A549 (cell line): ENCODE results near the gene PCDHGC4. TPM values are rescaled to one million over a fixed set of nuclear protein-coding genes. Genes with fewer than 3 reads are reported as not detected.

Experiments
- ATAC-seq, 2 experiments: fragments of 200-7000 bp in 1 of 2; fragments of >200 bp in 1 of 2; cut with Nextera tagmentation in 1 of 2; cut with Tn5 transposase in 1 of 2; 3 replicates each; pipeline versions ENCODE4 v1.8.0 to v1.9.1; 2018 to 2020; ENCODE audit warnings: mild to moderate bottlenecking in 1 of 2, moderate library complexity in 1 of 2
- CTCF ChIA-PET: fragments of 300-600 bp; sonication (Branson Sonifier 250); formaldehyde crosslinking; extraction: SDS; loops from one replicate; lab custom pipeline; 2021; ENCODE audit warnings: antibody characterized with exemption, inconsistent platforms; lab: Yijun Ruan, JAX
- POLR2A ChIA-PET: fragments of 350-600 bp; formaldehyde crosslinking; extraction: SDS; loops from one replicate; lab custom pipeline; 2021; ENCODE audit warnings: antibody characterized with exemption, inconsistent platforms; lab: Yijun Ruan, JAX
- DNase-seq, 2 experiments: peaks; one replicate each; pipeline versions ENCODE4 v3.0.0 to v3.0.0-alpha.2; 2011 to 2016; ENCODE audit warnings: low read depth in 1 of 2, low spot score in 1 of 2
- FAIRE-seq: peaks from 2 replicates; lab custom pipeline; 2011; peaks lifted over from hg19 to GRCh38; lab: Jason Lieb, UNC
- H3K27ac ChIP-seq, 2 experiments: fragments of >200 bp; sonication (Bioruptor Twin); formaldehyde crosslinking; 3 replicates each; pipeline ENCODE4 v1.5.1; 2016 to 2017
- H3K4me1 ChIP-seq: fragments of >200 bp; sonication (Bioruptor Twin); formaldehyde crosslinking; 3 replicates; pipeline ENCODE4 v1.6.1; 2016
- H3K4me2 ChIP-seq: fragments of >200 bp; sonication (Bioruptor Twin); formaldehyde crosslinking; 3 replicates; pipeline ENCODE4 v1.6.1; 2016
- H3K4me3 ChIP-seq: fragments of >200 bp; sonication (Bioruptor Twin); formaldehyde crosslinking; 3 replicates; pipeline ENCODE4 v1.5.1; 2016
- H3K9me3 ChIP-seq: fragments of >200 bp; sonication (Bioruptor Twin); formaldehyde crosslinking; 3 replicates; pipeline ENCODE4 v1.6.1; 2016
- CEBPB ChIP-seq, 2 experiments: fragments of >200 bp in 1 of 2; sonication (Bioruptor Twin) in 1 of 2; formaldehyde crosslinking in 1 of 2; IDR thresholded peaks; 2 replicates each; pipeline ENCODE4 v1.6.1; 2012 to 2016
- CHD2 ChIP-seq: fragments of 150-350 bp; IDR thresholded peaks from 2 replicates; pipeline ENCODE4 v1.6.1; 2014; ENCODE audit warnings: low read length; ENCODE audit not compliant: partially characterized antibody
- EHF ChIP-seq: fragments of 250-450 bp; sonication (Bioruptor Pico); IDR thresholded peaks from 2 replicates; pipeline ENCODE4 v1.5.0; 2020; ENCODE audit warnings: mild to moderate bottlenecking
- EP300 ChIP-seq, 2 experiments: fragments of >200 bp; sonication (Bioruptor Twin); formaldehyde crosslinking; IDR thresholded peaks; 2 replicates in 1 of 2; 3 replicates in 1 of 2; pipeline ENCODE4 v1.6.1; 2016 to 2017
- ESRRA ChIP-seq: fragments of 150-350 bp; IDR thresholded peaks from 2 replicates; pipeline ENCODE4 v1.6.1; 2014; ENCODE audit warnings: mild to moderate bottlenecking, low read length, borderline replicate concordance
- FOSB ChIP-seq: fragments of 250-450 bp; sonication (Bioruptor Pico); IDR thresholded peaks from 2 replicates; pipeline ENCODE4 v1.5.0; 2020; ENCODE audit warnings: mild to moderate bottlenecking, moderate library complexity
- FOXS1 ChIP-seq: fragments of 250-450 bp; sonication (Bioruptor Pico); IDR thresholded peaks from 2 replicates; pipeline ENCODE4 v1.5.0; 2020; ENCODE audit warnings: mild to moderate bottlenecking, moderate library complexity
- GATA3 ChIP-seq: IDR thresholded peaks from 2 replicates; pipeline ENCODE4 v1.6.1; 2012; ENCODE audit warnings: borderline replicate concordance
- HDAC2 ChIP-seq: fragments of 200-600 bp; sonication (generic); IDR thresholded peaks from 2 replicates; pipeline ENCODE4 v1.6.1; 2016
- HEYL ChIP-seq: fragments of 250-450 bp; sonication (Bioruptor Pico); IDR thresholded peaks from 2 replicates; pipeline ENCODE4 v1.8.0; 2021; ENCODE audit warnings: mild to moderate bottlenecking, moderate library complexity
- HOXA7 ChIP-seq: fragments of 250-450 bp; sonication (Bioruptor Pico); IDR thresholded peaks from 2 replicates; pipeline ENCODE4 v1.5.0; 2020; ENCODE audit warnings: mild to moderate bottlenecking, moderate library complexity
- HOXB5 ChIP-seq: fragments of 250-450 bp; sonication (Bioruptor Pico); IDR thresholded peaks from 2 replicates; pipeline ENCODE4 v1.5.0; 2020; ENCODE audit warnings: mild to moderate bottlenecking, moderate library complexity
- JUN ChIP-seq, 2 experiments: fragments of >200 bp; sonication (Bioruptor Twin); formaldehyde crosslinking; IDR thresholded peaks; 2 replicates in 1 of 2; 3 replicates in 1 of 2; pipeline ENCODE4 v1.6.1; 2016 to 2017
- JUNB ChIP-seq: fragments of >200 bp; sonication (Bioruptor Twin); formaldehyde crosslinking; IDR thresholded peaks from 2 replicates; pipeline ENCODE4 v1.6.1; 2016
- KDM1A ChIP-seq: fragments of 200-600 bp; sonication (generic); IDR thresholded peaks from 2 replicates; pipeline ENCODE4 v1.6.1; 2016; ENCODE audit warnings: low read depth, mild to moderate bottlenecking
- MYC ChIP-seq: IDR thresholded peaks from 2 replicates; pipeline ENCODE4 v1.6.1; 2012; ENCODE audit warnings: mild to moderate bottlenecking, inconsistent platforms, low read length, improper control_type of control experiment, borderline replicate concordance
- NR3C1 ChIP-seq: fragments of >200 bp; sonication (Bioruptor Twin); formaldehyde crosslinking; IDR thresholded peaks from 3 replicates; pipeline ENCODE4 v1.6.1; 2017
- POLR2AphosphoS2 ChIP-seq: conservative IDR thresholded peaks from 2 replicates; pipeline ENCODE4 v1.6.1; 2012; ENCODE audit warnings: low read length, improper control_type of control experiment, inconsistent platforms
- RCOR1 ChIP-seq: fragments of 150-350 bp; IDR thresholded peaks from 2 replicates; pipeline ENCODE4 v1.6.1; 2014; ENCODE audit warnings: antibody characterized with exemption, low read length, low read depth
- RNF2 ChIP-seq: fragments of 200-600 bp; sonication (generic); IDR thresholded peaks from 2 replicates; pipeline ENCODE4 v1.6.1; 2016; ENCODE audit warnings: low read depth, mild to moderate bottlenecking, antibody characterized with exemption, moderate library complexity, borderline replicate concordance
- SREBF2 ChIP-seq: fragments of 450-650 bp; IDR thresholded peaks from 2 replicates; pipeline ENCODE4 v1.6.1; 2014; ENCODE audit warnings: mild to moderate bottlenecking, moderate library complexity
- ZC3H11A ChIP-seq: fragments of 450-650 bp; IDR thresholded peaks from 2 replicates; pipeline ENCODE4 v1.6.1; 2014; ENCODE audit warnings: antibody characterized with exemption, mild to moderate bottlenecking
- ZFP36 ChIP-seq: fragments of 450-650 bp; IDR thresholded peaks from 2 replicates; pipeline ENCODE4 v1.6.1; 2014; ENCODE audit warnings: borderline replicate concordance; ENCODE audit not compliant: partially characterized antibody
- ZNF302 ChIP-seq: fragments of 250-450 bp; sonication (Bioruptor Pico); IDR thresholded peaks from 2 replicates; pipeline ENCODE4 v1.9.0; 2021; ENCODE audit warnings: inconsistent platforms, mild to moderate bottlenecking, moderate library complexity
- WGBS: methylation state at CpG from one replicate; pipeline ENCODE4 v1.1.6; 2017; ENCODE audit errors: missing lambda C conversion rate; 5-methylcytosine and 5-hydroxymethylcytosine counted together
- polyA plus RNA-seq, 4 experiments: library from polyadenylated mRNA; depleted of rRNA in 3 of 4; stranded (reverse); fragments of >200 nt; fragmentation: RNase III in 1 of 4; extraction: RNeasy Plus Mini Kit Qiagen cat#74134 plus additional on column Dnase treatment in 1 of 4; gene quantifications; 2 replicates in 3 of 4; 3 replicates in 1 of 4; pipeline ENCODE4 v1.2.3, GENCODE V29; 2011 to 2017
- TF ChIP-seq, protein P1 (sequence below): fragments of >200 bp; sonication (Bioruptor Twin); formaldehyde crosslinking; IDR thresholded peaks from 2 replicates; pipeline ENCODE4 v1.6.1; 2016
- TF ChIP-seq, protein P2 (sequence below): IDR thresholded peaks from 2 replicates; pipeline ENCODE4 v1.6.1; 2012; ENCODE audit warnings: low read depth, borderline replicate concordance
- TF ChIP-seq, protein P3 (sequence below): fragments of 150-350 bp; IDR thresholded peaks from 2 replicates; pipeline ENCODE4 v1.6.1; 2014; ENCODE audit warnings: low read depth, mild to moderate bottlenecking, low read length
- TF ChIP-seq, protein P4 (sequence below): IDR thresholded peaks from 2 replicates; pipeline ENCODE4 v1.6.1; 2012
- TF ChIP-seq, protein P5 (sequence below): fragments of 200-600 bp; sonication (generic); IDR thresholded peaks from 2 replicates; pipeline ENCODE4 v1.6.1; 2016; ENCODE audit warnings: antibody characterized with exemption, mild to moderate bottlenecking, moderate library complexity

The PCDHGC4 gene
- polyA plus RNA-seq, 2 of the 4 experiments (the other 2 are of a cell fraction): 0.06 TPM; not detected in 1

DNA sequence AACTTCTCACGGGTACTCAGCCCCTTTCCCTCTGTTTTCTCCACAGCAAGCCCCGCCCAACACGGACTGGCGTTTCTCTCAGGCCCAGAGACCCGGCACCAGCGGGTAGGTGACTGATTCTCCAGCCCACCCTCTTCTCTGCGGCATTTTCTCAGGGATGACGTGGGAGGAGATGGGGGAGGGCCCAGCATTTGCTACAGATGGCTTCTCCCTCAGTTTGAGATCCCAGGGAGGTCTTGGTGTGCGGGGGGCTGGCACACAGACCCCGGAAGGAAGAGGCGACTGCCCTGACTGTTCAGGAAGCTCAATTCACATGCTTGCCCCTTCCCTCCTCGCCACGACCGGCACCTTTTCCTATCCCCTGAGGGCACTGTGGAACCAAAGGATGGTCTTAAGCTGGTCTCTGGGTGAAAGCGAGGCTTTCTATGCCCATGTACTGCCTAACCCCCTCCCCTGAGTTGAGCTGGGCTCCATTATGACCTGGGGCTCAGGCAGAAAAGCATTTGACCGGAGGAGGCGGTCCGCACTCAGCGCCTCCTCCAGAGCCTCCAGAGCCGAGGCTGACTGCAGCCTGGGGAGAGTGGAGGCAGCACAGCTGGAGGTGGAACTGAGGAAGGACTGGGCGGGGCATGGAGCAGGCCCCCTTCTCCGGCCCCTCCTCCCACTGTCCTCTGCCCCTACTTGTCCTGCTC lies 10.1 kb downstream of the PCDHGC4 start:
- WGBS: 46% methylated on average over 22 of the region's 22 CpGs
- TF ChIP-seq FOXS1 (CRISPR knock-in tag) (no peak), EP300 (IDR thresholded peaks at IDR 0.05) (no peak), SREBF2 (no peak), EHF (no peak), MYC (no peak), FOSB (CRISPR knock-in tag) (no peak), HDAC2 (no peak), ZNF302 (CRISPR knock-in tag) (no peak), HEYL (CRISPR knock-in tag) (no peak), ZC3H11A (no peak), NR3C1 (no peak), CEBPB (IDR thresholded peaks at IDR 0.05) (no peak), HOXA7 (CRISPR knock-in tag) (no peak), JUNB (no peak), ESRRA (no peak)
- TF ChIP-seq, protein P1, sequence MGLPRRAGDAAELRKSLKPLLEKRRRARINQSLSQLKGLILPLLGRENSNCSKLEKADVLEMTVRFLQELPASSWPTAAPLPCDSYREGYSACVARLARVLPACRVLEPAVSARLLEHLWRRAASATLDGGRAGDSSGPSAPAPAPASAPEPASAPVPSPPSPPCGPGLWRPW: no peak
- TF ChIP-seq, protein P2, sequence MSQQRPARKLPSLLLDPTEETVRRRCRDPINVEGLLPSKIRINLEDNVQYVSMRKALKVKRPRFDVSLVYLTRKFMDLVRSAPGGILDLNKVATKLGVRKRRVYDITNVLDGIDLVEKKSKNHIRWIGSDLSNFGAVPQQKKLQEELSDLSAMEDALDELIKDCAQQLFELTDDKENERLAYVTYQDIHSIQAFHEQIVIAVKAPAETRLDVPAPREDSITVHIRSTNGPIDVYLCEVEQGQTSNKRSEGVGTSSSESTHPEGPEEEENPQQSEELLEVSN: no peak
- TF ChIP-seq, protein P3, sequence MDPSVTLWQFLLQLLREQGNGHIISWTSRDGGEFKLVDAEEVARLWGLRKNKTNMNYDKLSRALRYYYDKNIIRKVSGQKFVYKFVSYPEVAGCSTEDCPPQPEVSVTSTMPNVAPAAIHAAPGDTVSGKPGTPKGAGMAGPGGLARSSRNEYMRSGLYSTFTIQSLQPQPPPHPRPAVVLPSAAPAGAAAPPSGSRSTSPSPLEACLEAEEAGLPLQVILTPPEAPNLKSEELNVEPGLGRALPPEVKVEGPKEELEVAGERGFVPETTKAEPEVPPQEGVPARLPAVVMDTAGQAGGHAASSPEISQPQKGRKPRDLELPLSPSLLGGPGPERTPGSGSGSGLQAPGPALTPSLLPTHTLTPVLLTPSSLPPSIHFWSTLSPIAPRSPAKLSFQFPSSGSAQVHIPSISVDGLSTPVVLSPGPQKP: no peak
- H3K9me3 ChIP-seq: no peaks in the 10 kb centered on the region
- DNase-seq (no peak), FAIRE-seq (no peak), ATAC-seq (no peak)
- ChIA-PET POLR2A (no interaction called here), CTCF (interaction anchor here (3.9 kb wide), 1 partner anchor 29 kb away, joined by 15 read pairs; no protein-coding TSS in a partner anchor)
- no peak overlapping the region for H3K27ac ChIP-seq
- no peak overlapping the region for H3K4me3 ChIP-seq
- no peaks in the 10 kb centered on the region for H3K4me1 ChIP-seq
- no peak overlapping the region for H3K4me2 ChIP-seq

DNA sequence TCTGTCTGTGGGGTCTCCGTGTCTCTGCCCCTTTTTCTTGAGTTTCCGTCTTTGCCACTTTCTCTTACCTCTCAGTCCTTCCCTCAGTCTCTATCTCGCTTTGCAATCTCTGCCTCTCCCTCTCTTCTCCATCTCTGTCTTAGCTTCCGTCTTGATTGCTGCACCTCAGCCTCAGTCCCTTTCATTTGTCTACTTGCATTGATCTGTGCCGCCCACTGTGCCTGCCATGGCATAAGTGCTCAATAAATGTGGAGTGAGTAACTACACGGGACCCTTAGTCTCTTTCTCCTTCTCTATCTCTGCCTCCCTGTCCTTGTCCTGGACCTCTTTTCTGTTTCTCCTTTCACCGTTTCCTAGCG lies 10.6 kb downstream of the PCDHGC4 start:
- Histone ChIP-seq H3K9me3 (no peaks in the 10 kb centered on the region), H3K4me2 (no peak overlapping the region)
- FAIRE-seq: no peak
- ATAC-seq: no peak
- POLR2A ChIA-PET: no interaction called here
- TF ChIP-seq RNF2 (no peak), POLR2AphosphoS2 (no peak), KDM1A (no peak), JUN (IDR thresholded peaks at IDR 0.05) (no peak), CHD2 (no peak), SREBF2 (no peak), RCOR1 (no peak), EHF (no peak), HOXB5 (no peak), ZFP36 (no peak), GATA3 (no peak)
- TF ChIP-seq, protein P4, sequence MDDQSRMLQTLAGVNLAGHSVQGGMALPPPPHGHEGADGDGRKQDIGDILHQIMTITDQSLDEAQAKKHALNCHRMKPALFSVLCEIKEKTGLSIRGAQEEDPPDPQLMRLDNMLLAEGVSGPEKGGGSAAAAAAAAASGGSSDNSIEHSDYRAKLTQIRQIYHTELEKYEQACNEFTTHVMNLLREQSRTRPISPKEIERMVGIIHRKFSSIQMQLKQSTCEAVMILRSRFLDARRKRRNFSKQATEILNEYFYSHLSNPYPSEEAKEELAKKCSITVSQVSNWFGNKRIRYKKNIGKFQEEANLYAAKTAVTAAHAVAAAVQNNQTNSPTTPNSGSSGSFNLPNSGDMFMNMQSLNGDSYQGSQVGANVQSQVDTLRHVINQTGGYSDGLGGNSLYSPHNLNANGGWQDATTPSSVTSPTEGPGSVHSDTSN: no peak
- TF ChIP-seq, protein P5, sequence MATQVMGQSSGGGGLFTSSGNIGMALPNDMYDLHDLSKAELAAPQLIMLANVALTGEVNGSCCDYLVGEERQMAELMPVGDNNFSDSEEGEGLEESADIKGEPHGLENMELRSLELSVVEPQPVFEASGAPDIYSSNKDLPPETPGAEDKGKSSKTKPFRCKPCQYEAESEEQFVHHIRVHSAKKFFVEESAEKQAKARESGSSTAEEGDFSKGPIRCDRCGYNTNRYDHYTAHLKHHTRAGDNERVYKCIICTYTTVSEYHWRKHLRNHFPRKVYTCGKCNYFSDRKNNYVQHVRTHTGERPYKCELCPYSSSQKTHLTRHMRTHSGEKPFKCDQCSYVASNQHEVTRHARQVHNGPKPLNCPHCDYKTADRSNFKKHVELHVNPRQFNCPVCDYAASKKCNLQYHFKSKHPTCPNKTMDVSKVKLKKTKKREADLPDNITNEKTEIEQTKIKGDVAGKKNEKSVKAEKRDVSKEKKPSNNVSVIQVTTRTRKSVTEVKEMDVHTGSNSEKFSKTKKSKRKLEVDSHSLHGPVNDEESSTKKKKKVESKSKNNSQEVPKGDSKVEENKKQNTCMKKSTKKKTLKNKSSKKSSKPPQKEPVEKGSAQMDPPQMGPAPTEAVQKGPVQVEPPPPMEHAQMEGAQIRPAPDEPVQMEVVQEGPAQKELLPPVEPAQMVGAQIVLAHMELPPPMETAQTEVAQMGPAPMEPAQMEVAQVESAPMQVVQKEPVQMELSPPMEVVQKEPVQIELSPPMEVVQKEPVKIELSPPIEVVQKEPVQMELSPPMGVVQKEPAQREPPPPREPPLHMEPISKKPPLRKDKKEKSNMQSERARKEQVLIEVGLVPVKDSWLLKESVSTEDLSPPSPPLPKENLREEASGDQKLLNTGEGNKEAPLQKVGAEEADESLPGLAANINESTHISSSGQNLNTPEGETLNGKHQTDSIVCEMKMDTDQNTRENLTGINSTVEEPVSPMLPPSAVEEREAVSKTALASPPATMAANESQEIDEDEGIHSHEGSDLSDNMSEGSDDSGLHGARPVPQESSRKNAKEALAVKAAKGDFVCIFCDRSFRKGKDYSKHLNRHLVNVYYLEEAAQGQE: no peak
- TF ChIP-seq, protein P2: no peak
- TF ChIP-seq, all 56 proteins: peak for 0
- no peak for DNase-seq
- CTCF ChIA-PET: interaction anchor here (1.0 to 3.9 kb wide), 2 partner anchors 29 to 146 kb away, joined by 3 to 15 read pairs; partner anchors contain the start of gene PCDHGB1
- WGBS: 77% methylated on average over 8 of the region's 8 CpGs
- Histone ChIP-seq H3K4me1 (no peaks in the 10 kb centered on the region), H3K4me3 (no peak overlapping the region), H3K27ac (no peak overlapping the region)
